HG02973 (cell line): ENCODE data around the gene CYBA.

ENCODE experiments used
- ATAC-seq: cut with Tn5 transposase; IDR thresholded peaks from one replicate; pipeline ENCODE4 v1.9.1; 2021; ENCODE audit warnings: moderate library complexity; ENCODE audit not compliant: unreplicated experiment

The CYBA gene

GRCh38 chr16:88631920-88632586 is 18.8 kb downstream of the CYBA start:
- no peak for ATAC-seq

- no peak for ATAC-seq
Observed at GRCh38 chr16:88631384-88631783, 19.5 kb downstream of the CYBA start.

- ATAC-seq: no peak
Observed at GRCh38 chr16:88630941-88631340, 19.9 kb downstream of the CYBA start.

- no peak for ATAC-seq
Observed at GRCh38 chr16:88630433-88630832, 20.4 kb downstream of the CYBA start.

GRCh38 chr16:88629835-88630234 is 21.0 kb downstream of the CYBA start:
- no peak for ATAC-seq

- ATAC-seq: no peak
Observed at GRCh38 chr16:88628512-88628974, 22.3 kb downstream of the CYBA start.

- no peak for ATAC-seq
Observed at GRCh38 chr16:88627531-88628411, 23.1 kb downstream of the CYBA start.

GRCh38 chr16:88626646-88627045 is 24.2 kb downstream of the CYBA start:
- no peak for ATAC-seq

- ATAC-seq: no peak
Observed at GRCh38 chr16:88624977-88625576, 25.8 kb downstream of the CYBA start.

- ATAC-seq: no peak
Observed at GRCh38 chr16:88624481-88624880, 26.4 kb downstream of the CYBA start.

- ATAC-seq: no peak
Observed at GRCh38 chr16:88623858-88624257, 27.0 kb downstream of the CYBA start.

GRCh38 chr16:88622866-88623265 is 28.0 kb downstream of the CYBA start:
- no peak for ATAC-seq

- ATAC-seq: no peak
Observed at GRCh38 chr16:88622125-88622524, 28.7 kb downstream of the CYBA start.

- no peak for ATAC-seq
Observed at GRCh38 chr16:88619859-88620815, 30.7 kb downstream of the CYBA start.

- ATAC-seq: no peak
Observed at GRCh38 chr16:88618956-88619667, 31.7 kb downstream of the CYBA start.

GRCh38 chr16:88618182-88618955 is 32.5 kb downstream of the CYBA start:
- no peak for ATAC-seq

- no peak for ATAC-seq
Observed at GRCh38 chr16:88617268-88618031, 33.4 kb downstream of the CYBA start.

GRCh38 chr16:88616736-88617135 is 34.1 kb downstream of the CYBA start:
- no peak for ATAC-seq

- ATAC-seq: no peak
Observed at GRCh38 chr16:88616320-88616719, 34.5 kb downstream of the CYBA start.
